Left kidney (tissue), 8 donors: ENCODE results near the gene RIPPLY2. TPM values are rescaled to one million over a fixed set of nuclear protein-coding genes. Genes with fewer than 3 reads are reported as not detected.
A peak's percentile ranks its signal among the peaks of the same experiment; 100 is the strongest.
"Not testable (repeated sequence)": the region's sequence is repeated elsewhere in the genome, so short reads cannot be mapped to it uniquely, and the experiment has no call there.

Experiments
- DNase-seq: peaks from one replicate; pipeline ENCODE4 v3.0.0-alpha.2; 2013
- long read RNA-seq, 8 donors: transcript quantifications; one replicate each; lab custom pipeline, GENCODE V29; 2026
- polyA plus RNA-seq: library from polyadenylated mRNA; unstranded; fragments of 120-200 nt; gene quantifications from one replicate; pipeline ENCODE4 v1.2.1, GENCODE V29; 2013; ENCODE audit not compliant: insufficient read length

Gene RIPPLY2
- not detected for polyA plus RNA-seq
- long read RNA-seq, donor 1 = 0 reads
- long read RNA-seq, donor 2 = 0 reads
- long read RNA-seq, donor 3 = 0 reads
- long read RNA-seq, donor 4 = 0 reads
- long read RNA-seq, donor 5 = 0 reads
- long read RNA-seq, donor 6 = 0 reads
- long read RNA-seq, donor 7 = 0 reads
- long read RNA-seq, donor 8 = 0 reads

- DNase-seq = no peak
These were observed at the start of gene RIPPLY2 for GRCh38 chr6:83853178-83854000. Gene RIPPLY2 (plus strand): TSS chr6:83853360. CDS start chr6:83853417, 57 bp downstream.

- not testable (repeated sequence) for DNase-seq
These were observed 49.7 kb upstream of the RIPPLY2 start for GRCh38 chr6:83803492-83803891.

GRCh38 chr6:83804886-83805285 lies 48.3 kb upstream of the RIPPLY2 start:
- DNase-seq = no peak

GRCh38 chr6:83808005-83808404 lies 45.2 kb upstream of the RIPPLY2 start:
- DNase-seq = no peak

- DNase-seq = no peak
These were observed 44.2 kb upstream of the RIPPLY2 start for GRCh38 chr6:83808926-83809325.

- no peak for DNase-seq
These were observed 40.6 kb upstream of the RIPPLY2 start for GRCh38 chr6:83812595-83812994.

- DNase-seq = peak; percentile 10
These were observed 37.4 kb upstream of the RIPPLY2 start for GRCh38 chr6:83815631-83816272.

GRCh38 chr6:83822629-83823169 lies 30.5 kb upstream of the RIPPLY2 start:
- DNase-seq = no peak

GRCh38 chr6:83824388-83824801 lies 28.8 kb upstream of the RIPPLY2 start:
- no peak for DNase-seq

- no peak for DNase-seq
These were observed 28.3 kb upstream of the RIPPLY2 start for GRCh38 chr6:83824831-83825230.

GRCh38 chr6:83827050-83827449 lies 26.1 kb upstream of the RIPPLY2 start:
- DNase-seq = no peak

- no peak for DNase-seq
These were observed 14.4 kb upstream of the RIPPLY2 start for GRCh38 chr6:83838727-83839126.

GRCh38 chr6:83844170-83844569 lies 9.0 kb upstream of the RIPPLY2 start:
- no peak for DNase-seq

- no peak for DNase-seq
These were observed 6.9 kb upstream of the RIPPLY2 start for GRCh38 chr6:83846291-83846690.

GRCh38 chr6:83847179-83847578 lies 6.0 kb upstream of the RIPPLY2 start:
- no peak for DNase-seq

GRCh38 chr6:83849127-83849526 lies 4.0 kb upstream of the RIPPLY2 start:
- DNase-seq = no peak

GRCh38 chr6:83849610-83850009 lies 3.5 kb upstream of the RIPPLY2 start:
- DNase-seq = no peak

- DNase-seq = no peak
These were observed 507 bp upstream of the RIPPLY2 start for GRCh38 chr6:83852528-83853177.

GRCh38 chr6:83854001-83854501 lies 891 bp downstream of the RIPPLY2 start:
- no peak for DNase-seq

- DNase-seq = no peak
These were observed 1.6 kb downstream of the RIPPLY2 start for GRCh38 chr6:83854766-83855165.

GRCh38 chr6:83859410-83860358 lies 6.5 kb downstream of the RIPPLY2 start, which contains the start of gene CYB5R4:
Gene CYB5R4 (plus strand): TSS chr6:83859689. CDS start chr6:83859783, 94 bp downstream.
- DNase-seq = peak; percentile 96
